ENCODE data around the gene NOB1. TPM values are rescaled to one million over a fixed set of nuclear protein-coding genes. Genes with fewer than 3 reads are reported as not detected.

The NOB1 gene
- total and polyA plus RNA-seq, 9 of the 15 experiments (the other 6 are each of a cell fraction or from before 2014, with no cell fraction given), result 42.4 to 148 (median 116) TPM

- TF ChIP-seq ARID3A (IDR thresholded peaks at IDR 0.05; ENCODE audit: borderline replicate concordance, low read depth, low read length), result 0 out of 2 replicates have a peak, but pooled peaks have one; percentile 23
- no peak for TF ChIP-seq AFF1 (IDR thresholded peaks at IDR 0.05; ENCODE audit: low read depth in 1 of 2, partially characterized antibody in 2 of 2)
- TF ChIP-seq NR2C2 (CRISPR knock-in tag; IDR thresholded peaks at IDR 0.05), result no peak
- peak; percentile 31; the same call in 1 of the 2 replicates for TF ChIP-seq NR2C2 (tag; IDR thresholded peaks at IDR 0.05)
- no peak for TF ChIP-seq ZNF639 (CRISPR knock-in tag; conservative IDR thresholded peaks at IDR 0.05 in 1 of 2, IDR thresholded peaks at IDR 0.05 in 1 of 2)
- TF ChIP-seq HOXB6 (CRISPR knock-in tag; IDR thresholded peaks at IDR 0.05; ENCODE audit: borderline replicate concordance), result no peak
- peak; percentile 61; the same call in 1 of the 2 replicates for TF ChIP-seq ETV5 (CRISPR knock-in tag; IDR thresholded peaks at IDR 0.05; ENCODE audit: low read depth)
- TF ChIP-seq CTCF (IDR thresholded peaks at IDR 0.05 in 2 of 3, conservative IDR thresholded peaks at IDR 0.05 in 1 of 3; ENCODE audit: insufficient read depth in 2 of 3, low read depth in 1 of 3, low read length in 3 of 3), result peak; percentile 96 to 98 (median 98)
- peak; percentile 85 for TF ChIP-seq CTBP1 (IDR thresholded peaks at IDR 0.05; ENCODE audit: borderline replicate concordance)
- TF ChIP-seq HDAC8 (tag; IDR thresholded peaks at IDR 0.05), result no peak
- TF ChIP-seq GATAD2B (IDR thresholded peaks at IDR 0.05; ENCODE audit: borderline replicate concordance), result peak; percentile 57; the same call in 1 of the 2 replicates
- TF ChIP-seq CREB3L1 (IDR thresholded peaks at IDR 0.05; ENCODE audit: borderline replicate concordance, low read depth), result peak; percentile 55; the same call in 1 of the 2 replicates
These were observed at the start of gene NOB1 (continued) for GRCh38 chr16:69754469-69755310.

Data from K562 (cell line).